ENCODE data around the gene SYT13. TPM values are rescaled to one million over a fixed set of nuclear protein-coding genes. Genes with fewer than 3 reads are reported as not detected.

Gene SYT13
- total and polyA plus RNA-seq, 2 of the 4 experiments (the other 2 are of a cell fraction), result not detected

- Histone ChIP-seq H3K4ac (ENCODE audit: low read depth, low read length) (no peak overlapping the region), H2BK5ac (ENCODE audit: low read depth, low read length, poor library complexity, severe bottlenecking) (no peak overlapping the region), H4K20me1 (ENCODE audit: insufficient read depth, low read length) (no peaks in the 10 kb centered on the region), H2BK15ac (ENCODE audit: low read depth, low read length) (no peak overlapping the region), H2AK9ac (replicated peaks; ENCODE audit: low read depth, low read length, poor library complexity) (no peak overlapping the region), H3K4me1 (ENCODE audit: control insufficient read depth, insufficient read depth, low read length) (no peaks in the 10 kb centered on the region), H3K9me1 (ENCODE audit: insufficient read depth, low read length) (no peaks in the 10 kb centered on the region), H4K8ac (ENCODE audit: low read depth in 2 of 2, low read length in 2 of 2) (no peak overlapping the region), H4K91ac (ENCODE audit: insufficient read depth, low read depth, low read length) (no peak overlapping the region), H3K9me3 (ENCODE audit: control insufficient read depth, insufficient read depth, low read length) (no peaks in the 10 kb centered on the region), H3K36me3 (ENCODE audit: control insufficient read depth, insufficient read depth, low read length) (no peaks in the 10 kb centered on the region), H3K18ac (ENCODE audit: low read depth, low read length) (no peak overlapping the region), H3K27ac (ENCODE audit: insufficient read depth, low read length) (no peak overlapping the region), H3K14ac (replicated peaks; ENCODE audit: low read depth, low read length) (no peak overlapping the region), H4K5ac (ENCODE audit: low read depth, low read length) (no peak overlapping the region), H3K23ac (ENCODE audit: low read depth, low read length) (no peak overlapping the region), H3K27me3 (ENCODE audit: control insufficient read depth, insufficient read depth, low read length) (peaks cover 19% of the 10 kb centered on the region), H3K4me3 (ENCODE audit: insufficient read depth, low read depth, low read length) (no peak overlapping the region), H2AK5ac (ENCODE audit: low read depth, low read length) (no peak overlapping the region), H3K9ac (ENCODE audit: low read depth, low read length) (no peak overlapping the region), H3K56ac (ENCODE audit: extremely low read depth, insufficient read depth, low read length) (no peak overlapping the region), H3K79me1 (ENCODE audit: low read depth in 1 of 2, low read length in 2 of 2) (no peaks in the 10 kb centered on the region), H2BK120ac (ENCODE audit: low read depth, low read length) (no peak overlapping the region), H2AFZ (replicated peaks; ENCODE audit: low read length, poor library complexity) (no peak overlapping the region), H2BK20ac (ENCODE audit: low read depth, low read length) (no peak overlapping the region), H3K4me2 (ENCODE audit: low read depth, low read length) (no peak overlapping the region)
- intact Hi-C loops (cut with micrococcal nuclease), result no loop called here
- no peak for ATAC-seq (ENCODE audit: low read depth)
- TF ChIP-seq USF2 (IDR thresholded peaks at IDR 0.05; ENCODE audit: low read depth, low read length), result no peak
- TF ChIP-seq SMC3 (IDR thresholded peaks at IDR 0.05; ENCODE audit: low read depth, low read length), result no peak
- TF ChIP-seq ELK1 (IDR thresholded peaks at IDR 0.05; ENCODE audit: borderline replicate concordance, low read depth, low read length), result no peak
- no peak for TF ChIP-seq CHD1 (IDR thresholded peaks at IDR 0.05; ENCODE audit: low read depth, low read length)
- no peak for TF ChIP-seq RAD21 (IDR thresholded peaks at IDR 0.05; ENCODE audit: low read length)
- no peak for TF ChIP-seq RCOR1 (IDR thresholded peaks at IDR 0.05; ENCODE audit: insufficient replicate concordance, low read length)
- no peak for TF ChIP-seq MAFK (IDR thresholded peaks at IDR 0.05; ENCODE audit: low read depth, low read length)
- no peak for TF ChIP-seq BHLHE40 (IDR thresholded peaks at IDR 0.05; ENCODE audit: low read depth, low read length)
- TF ChIP-seq CTCF (conservative IDR thresholded peaks at IDR 0.05; ENCODE audit: low read depth, low read length), result no peak
- TF ChIP-seq RFX5 (IDR thresholded peaks at IDR 0.05; ENCODE audit: low read depth, low read length), result no peak
- TF ChIP-seq CEBPB (IDR thresholded peaks at IDR 0.05; ENCODE audit: low read depth, low read length), result no peak
- DNase-seq, result no peak
- no CpG with 5 or more reads among the region's 1 CpG for WGBS, 2 experiments (ENCODE audit: extremely low coverage in 2 of 2, insufficient read length in 1 of 2)
- POLR2A ChIA-PET (ENCODE audit: unreplicated experiment), result no interaction called here
- in situ Hi-C loops (cut with MboI; ENCODE audit: low sequenced_read_pairs), result no loop called here
- no TSS peak for BruUV-seq (replicated peaks)
- dilution Hi-C loops (cut with HindIII; ENCODE audit: low sequenced_read_pairs, unreplicated experiment), result no loop called here
- CTCF ChIA-PET, result interaction anchor here (1.1 kb wide), 1 partner anchor 12 kb away, joined by 3 read pairs; no protein-coding TSS in a partner anchor
Measured at GRCh38 chr11:45239733-45240132, 46.4 kb downstream of the SYT13 start.
